Ectodermal cell (in vitro differentiated cells): Measurements from ENCODE around the gene FMNL2.

Source experiments
- H3K27ac ChIP-seq: 2 replicates; pipeline ENCODE4 v1.7.0; 2013; ENCODE audit warnings: mild to moderate bottlenecking, low read depth, low read length; ENCODE audit not compliant: insufficient read depth, poor library complexity, severe bottlenecking
- H3K27me3 ChIP-seq: 2 replicates; pipeline ENCODE4 v1.7.0; 2013; ENCODE audit warnings: mild to moderate bottlenecking, low read length; ENCODE audit not compliant: insufficient read depth, control insufficient read depth, poor library complexity, severe bottlenecking
- H3K36me3 ChIP-seq: one replicate; pipeline ENCODE4 v1.7.0; 2013; ENCODE audit warnings: low read length; ENCODE audit not compliant: control insufficient read depth, insufficient read depth
- H3K4me1 ChIP-seq: one replicate; pipeline ENCODE4 v1.7.0; 2013; ENCODE audit warnings: low read length; ENCODE audit not compliant: control insufficient read depth, insufficient read depth
- H3K4me3 ChIP-seq: 2 replicates; pipeline ENCODE4 v1.7.0; 2013; ENCODE audit warnings: low read depth, low read length, control low read depth; ENCODE audit not compliant: insufficient read depth
- H3K9me3 ChIP-seq: 2 replicates; pipeline ENCODE4 v1.7.0; 2013; ENCODE audit warnings: mild to moderate bottlenecking, low read length, moderate library complexity; ENCODE audit not compliant: control insufficient read depth
- WGBS, 2 experiments: methylation state at CpG; one replicate each; pipeline ENCODE4 v1.1.7; 2013; ENCODE audit warnings: missing lambda C conversion rate in 2 of 2; 5-methylcytosine and 5-hydroxymethylcytosine counted together

The FMNL2 gene

GRCh38 chr2:152477347-152478092 is 142.5 kb downstream of the FMNL2 start:
- no peaks in the 10 kb centered on the region for H3K27me3 ChIP-seq

GRCh38 chr2:152479282-152479681 is 144.3 kb downstream of the FMNL2 start:
- Histone ChIP-seq H3K4me1 (no peaks in the 10 kb centered on the region), H3K27me3 (no peaks in the 10 kb centered on the region), H3K9me3 (no peaks in the 10 kb centered on the region), H3K27ac (no peak overlapping the region), H3K4me3 (no peak overlapping the region), H3K36me3 (no peaks in the 10 kb centered on the region)
- WGBS, 2 experiments: 85 to 87% methylated on average over 2 of the region's 3 CpGs

More at GRCh38 chr2:152477347-152478092, 142.5 kb downstream of the FMNL2 start:
- Histone ChIP-seq H3K27ac (no peak overlapping the region), H3K9me3 (no peaks in the 10 kb centered on the region), H3K36me3 (no peaks in the 10 kb centered on the region), H3K4me3 (no peak overlapping the region), H3K4me1 (no peaks in the 10 kb centered on the region)
- 90 to 93% methylated on average over 4 to 6 of the region's 6 CpGs for WGBS, 2 experiments

- WGBS, 2 experiments: 93 to 96% methylated on average over 4 of the region's 4 CpGs
- Histone ChIP-seq H3K36me3 (no peaks in the 10 kb centered on the region), H3K27ac (no peak overlapping the region), H3K9me3 (no peaks in the 10 kb centered on the region), H3K4me3 (no peak overlapping the region), H3K27me3 (no peaks in the 10 kb centered on the region), H3K4me1 (no peaks in the 10 kb centered on the region)
Measured at GRCh38 chr2:152480821-152481399, 145.9 kb downstream of the FMNL2 start.

GRCh38 chr2:152481881-152482583 is 147.1 kb downstream of the FMNL2 start:
- no peak overlapping the region for H3K4me3 ChIP-seq
- WGBS, 2 experiments: 81 to 82% methylated on average over 5 of the region's 5 CpGs
- no peak overlapping the region for H3K27ac ChIP-seq
- no peaks in the 10 kb centered on the region for H3K4me1 ChIP-seq
- no peaks in the 10 kb centered on the region for H3K36me3 ChIP-seq
- no peaks in the 10 kb centered on the region for H3K9me3 ChIP-seq
- H3K27me3 ChIP-seq: no peaks in the 10 kb centered on the region

GRCh38 chr2:152483276-152484063 is 148.5 kb downstream of the FMNL2 start:
- no peaks in the 10 kb centered on the region for H3K9me3 ChIP-seq
- no peaks in the 10 kb centered on the region for H3K36me3 ChIP-seq
- H3K27ac ChIP-seq: no peak overlapping the region
- WGBS, 2 experiments: 84 to 88% methylated on average over 4 of the region's 4 CpGs
- H3K4me1 ChIP-seq: no peaks in the 10 kb centered on the region
- H3K4me3 ChIP-seq: no peak overlapping the region
- H3K27me3 ChIP-seq: no peaks in the 10 kb centered on the region

GRCh38 chr2:152485954-152486736 is 151.2 kb downstream of the FMNL2 start:
- peaks cover 9% of the 10 kb centered on the region for H3K4me1 ChIP-seq
- H3K36me3 ChIP-seq: no peaks in the 10 kb centered on the region
- 88 to 91% methylated on average over 8 of the region's 8 CpGs for WGBS, 2 experiments
- H3K4me3 ChIP-seq: no peak overlapping the region
- no peaks in the 10 kb centered on the region for H3K27me3 ChIP-seq
- H3K27ac ChIP-seq: peak overlapping the region; percentile 61
- no peaks in the 10 kb centered on the region for H3K9me3 ChIP-seq

GRCh38 chr2:152486737-152487400 is 151.9 kb downstream of the FMNL2 start:
- H3K27me3 ChIP-seq: no peaks in the 10 kb centered on the region
- H3K27ac ChIP-seq: no peak overlapping the region
- 91 to 96% methylated on average over 3 of the region's 3 CpGs for WGBS, 2 experiments
- H3K36me3 ChIP-seq: no peaks in the 10 kb centered on the region
- no peaks in the 10 kb centered on the region for H3K9me3 ChIP-seq
- H3K4me1 ChIP-seq: peaks cover 10% of the 10 kb centered on the region
- no peak overlapping the region for H3K4me3 ChIP-seq

- no peaks in the 10 kb centered on the region for H3K27me3 ChIP-seq
Measured at GRCh38 chr2:152488075-152488474, 153.1 kb downstream of the FMNL2 start.

GRCh38 chr2:152489364-152489763 is 154.4 kb downstream of the FMNL2 start:
- Histone ChIP-seq H3K4me1 (peaks cover 15% of the 10 kb centered on the region), H3K4me3 (no peak overlapping the region), H3K36me3 (no peaks in the 10 kb centered on the region), H3K27me3 (no peaks in the 10 kb centered on the region), H3K27ac (no peak overlapping the region), H3K9me3 (no peaks in the 10 kb centered on the region)
- WGBS, 2 experiments: 42 to 48% methylated on average over 1 of the region's 2 CpGs

More at GRCh38 chr2:152488075-152488474, 153.1 kb downstream of the FMNL2 start:
- H3K4me1 ChIP-seq: peaks cover 10% of the 10 kb centered on the region
- H3K27ac ChIP-seq: no peak overlapping the region
- no peak overlapping the region for H3K4me3 ChIP-seq
- H3K36me3 ChIP-seq: no peaks in the 10 kb centered on the region
- 83 to 89% methylated on average over 2 of the region's 2 CpGs for WGBS, 2 experiments
- H3K9me3 ChIP-seq: no peaks in the 10 kb centered on the region
